ENCODE results near the gene PALB2. TPM values are rescaled to one million over a fixed set of nuclear protein-coding genes. Genes with fewer than 3 reads are reported as not detected.
A peak's percentile ranks its signal among the peaks of the same experiment; 100 is the strongest.

The PALB2 gene
- total RNA-seq, 1 experiment from 2014 or later = 19.7 TPM

DNA sequence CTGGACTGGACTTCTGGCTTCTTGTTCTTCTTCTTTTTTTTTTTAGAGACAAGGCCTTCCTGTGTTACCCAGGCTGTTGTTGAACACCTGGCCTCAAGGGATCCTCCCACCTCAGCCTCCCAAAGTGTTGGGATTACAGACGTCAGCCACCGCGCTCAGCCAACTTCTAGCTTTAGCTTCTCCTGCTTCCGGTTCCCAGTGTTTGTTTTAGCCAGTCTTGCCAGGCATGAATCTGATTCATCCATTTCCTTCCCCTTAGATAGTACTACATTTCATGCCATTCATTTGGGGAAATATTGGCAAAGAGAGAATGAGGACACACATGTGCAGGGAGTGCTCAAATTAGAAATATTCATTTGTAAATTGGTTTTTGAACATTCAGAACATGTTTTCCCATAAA, 32.9 kb downstream of the PALB2 start:
- Histone ChIP-seq H3K36me3 (ENCODE audit: insufficient read depth, low read length) (peaks cover 3% of the 10 kb centered on the region; the same call in 1 of the 2 replicates), H3K9me2 (replicated peaks; ENCODE audit: insufficient read depth, low read length) (no peaks in the 10 kb centered on the region), H3K4me1 (ENCODE audit: low read length) (no peaks in the 10 kb centered on the region), H3K79me2 (ENCODE audit: low read length) (no peaks in the 10 kb centered on the region), H3K9me3 (ENCODE audit: low read length) (no peaks in the 10 kb centered on the region), H3K27ac (ENCODE audit: low read length) (no peak overlapping the region), H3K27me3 (ENCODE audit: low read length) (no peaks in the 10 kb centered on the region), H4K20me1 (ENCODE audit: insufficient read depth, low read depth, low read length) (no peaks in the 10 kb centered on the region), H3K9ac (ENCODE audit: low read length) (no peak overlapping the region), H2AFZ (ENCODE audit: low read length) (no peak overlapping the region), H3K4me2 (ENCODE audit: low read depth, low read length, poor library complexity, severe bottlenecking) (no peak overlapping the region), H3K4me3 (ENCODE audit: low read length) (no peak overlapping the region)
- no peak for DNase-seq

DNA sequence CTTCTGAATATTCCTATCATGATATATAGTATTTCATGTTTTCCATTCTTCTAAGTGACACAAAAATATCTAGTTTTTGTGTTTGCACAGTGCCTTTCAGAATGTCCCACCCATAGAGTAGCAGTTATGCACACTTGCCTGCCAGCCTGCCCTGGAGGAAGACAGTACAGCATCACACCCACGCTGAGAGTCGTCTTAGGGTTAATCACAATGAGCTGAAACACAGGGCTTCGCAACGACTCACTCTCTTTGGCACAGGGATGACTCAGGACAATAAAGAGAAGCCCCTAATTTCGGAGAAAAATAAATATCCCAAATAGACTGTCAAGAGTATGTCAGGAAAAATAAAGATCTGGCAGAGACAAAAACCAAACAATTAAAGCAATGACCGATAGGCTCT, 33.4 kb downstream of the PALB2 start:
- H3K79me2 ChIP-seq (ENCODE audit: low read length) = no peaks in the 10 kb centered on the region
- no peaks in the 10 kb centered on the region for H4K20me1 ChIP-seq (ENCODE audit: insufficient read depth, low read depth, low read length)
- H3K9ac ChIP-seq (ENCODE audit: low read length) = no peak overlapping the region
- DNase-seq = no peak
- H3K27ac ChIP-seq (ENCODE audit: low read length) = no peak overlapping the region
- H2AFZ ChIP-seq (ENCODE audit: low read length) = no peak overlapping the region
- no peaks in the 10 kb centered on the region for H3K27me3 ChIP-seq (ENCODE audit: low read length)
- H3K9me2 ChIP-seq (replicated peaks; ENCODE audit: insufficient read depth, low read length) = no peaks in the 10 kb centered on the region
- no peak overlapping the region for H3K4me3 ChIP-seq (ENCODE audit: low read length)
- no peaks in the 10 kb centered on the region for H3K4me1 ChIP-seq (ENCODE audit: low read length)
- no peaks in the 10 kb centered on the region for H3K9me3 ChIP-seq (ENCODE audit: low read length)
- H3K36me3 ChIP-seq (ENCODE audit: insufficient read depth, low read length) = peaks cover 7% of the 10 kb centered on the region; the same call in 1 of the 2 replicates
- no peak overlapping the region for H3K4me2 ChIP-seq (ENCODE audit: low read depth, low read length, poor library complexity, severe bottlenecking)

DNA sequence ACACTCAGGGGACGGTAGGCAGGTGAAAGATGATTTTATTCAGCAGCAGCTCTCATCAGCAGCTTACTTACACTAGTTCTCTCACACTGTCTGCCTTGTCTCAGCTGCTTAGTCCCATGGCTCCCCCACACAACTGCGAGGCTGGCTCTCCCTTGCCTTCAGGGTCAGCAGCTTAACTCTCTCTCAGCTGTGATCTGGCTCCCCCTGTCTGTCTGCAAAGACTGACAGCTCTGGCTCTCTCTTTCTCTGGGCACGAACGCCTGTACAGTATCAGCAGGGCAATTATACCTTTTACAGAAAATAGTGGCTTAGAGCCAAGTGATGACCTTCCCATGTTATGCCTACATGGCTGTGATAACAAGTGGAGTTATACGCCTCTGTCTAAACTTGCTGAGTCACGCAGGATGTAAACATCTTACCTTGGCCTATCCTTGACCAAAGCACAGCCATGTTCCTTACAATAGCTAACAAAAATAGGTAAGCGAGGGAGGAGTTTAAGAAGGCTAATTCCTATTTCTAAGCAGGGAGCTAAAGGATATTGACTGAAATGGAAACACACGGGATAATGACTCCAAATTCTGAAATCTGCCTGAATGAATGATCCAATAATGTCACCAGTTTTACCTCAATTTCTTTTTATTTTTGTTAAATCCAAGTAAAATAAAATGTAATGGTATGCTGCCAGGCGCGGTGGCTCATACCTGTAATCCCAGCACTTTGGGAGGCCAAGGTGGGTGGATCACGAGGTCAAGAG, 43.9 kb downstream of the PALB2 start:
- H3K79me2 ChIP-seq (ENCODE audit: low read length) = peaks cover 38% of the 10 kb centered on the region
- H3K36me3 ChIP-seq (ENCODE audit: insufficient read depth, low read length) = peaks cover 11% of the 10 kb centered on the region; the same call in 1 of the 2 replicates
- H3K27ac ChIP-seq (ENCODE audit: low read length) = peak overlapping the region; percentile 41; the same call in 1 of the 2 replicates
- H3K27me3 ChIP-seq (ENCODE audit: low read length) = no peaks in the 10 kb centered on the region
- peak overlapping the region; percentile 29; the same call in 1 of the 2 replicates for H3K4me3 ChIP-seq (ENCODE audit: low read length)
- no peaks in the 10 kb centered on the region for H3K9me3 ChIP-seq (ENCODE audit: low read length)
- no peak overlapping the region for H2AFZ ChIP-seq (ENCODE audit: low read length)
- H3K4me1 ChIP-seq (ENCODE audit: low read length) = peaks cover 23% of the 10 kb centered on the region
- H3K9ac ChIP-seq (ENCODE audit: low read length) = peak overlapping the region; percentile 67
- peaks cover 34% of the 10 kb centered on the region for H4K20me1 ChIP-seq (ENCODE audit: insufficient read depth, low read depth, low read length)
- peak overlapping the region; percentile 83 for H3K4me2 ChIP-seq (ENCODE audit: low read depth, low read length, poor library complexity, severe bottlenecking)
- no peaks in the 10 kb centered on the region for H3K9me2 ChIP-seq (replicated peaks; ENCODE audit: insufficient read depth, low read length)
- DNase-seq = peak; percentile 85

DNA sequence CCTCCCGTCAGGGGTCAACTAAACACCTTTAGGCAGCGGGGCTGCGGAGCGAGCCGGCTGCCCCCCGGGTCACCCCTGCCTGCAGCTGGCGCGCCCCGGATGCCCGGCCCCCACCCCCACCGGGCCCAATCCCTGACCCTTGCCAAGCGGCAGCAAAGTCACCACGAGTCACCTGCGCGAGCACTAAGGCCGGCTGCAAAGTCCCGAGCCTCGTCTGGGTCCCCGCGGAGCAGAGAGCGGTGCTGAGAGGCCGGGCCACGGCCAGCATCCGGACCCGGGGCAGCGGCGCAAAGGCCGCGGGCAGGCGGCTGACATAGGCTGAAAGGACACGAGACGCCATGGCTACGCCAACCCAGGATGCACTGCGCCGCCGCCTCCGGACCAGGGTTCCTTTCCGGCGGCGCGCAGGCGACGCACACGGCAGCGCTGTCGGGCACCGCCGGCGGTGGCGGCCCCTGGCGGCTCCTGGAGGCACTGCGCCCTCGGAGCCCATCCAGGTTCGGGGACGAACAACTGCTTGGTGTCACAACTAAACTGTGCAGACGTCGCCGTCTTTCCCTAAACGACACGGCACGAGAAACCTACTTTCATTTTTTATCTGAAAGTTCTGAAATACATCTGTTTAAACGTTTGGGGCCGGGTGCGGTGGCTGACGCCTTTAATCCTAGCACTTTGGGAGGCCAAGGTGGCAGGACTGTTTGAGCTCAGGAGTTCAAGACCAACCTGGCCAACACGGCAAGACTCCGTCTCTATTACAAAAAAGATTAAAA, 45.0 kb downstream of the PALB2 start, which contains the start of gene NDUFAB1:
NDUFAB1 (minus strand) TSS at position 366 of the 770 bp plus-strand sequence; CDS start at position 340, 26 bp downstream.
- Histone ChIP-seq H3K4me1 (ENCODE audit: low read length) (peaks cover 23% of the 10 kb centered on the region), H3K27ac (ENCODE audit: low read length) (peak within 1 kb of the TSS; percentile 72), H3K79me2 (ENCODE audit: low read length) (peaks cover 48% of the 10 kb centered on the region), H3K9me3 (ENCODE audit: low read length) (no peaks in the 10 kb centered on the region), H3K27me3 (ENCODE audit: low read length) (no peaks in the 10 kb centered on the region), H3K36me3 (ENCODE audit: insufficient read depth, low read length) (peaks cover 20% of the 10 kb centered on the region; the same call in 1 of the 2 replicates), H3K4me3 (ENCODE audit: low read length) (peak within 1 kb of the TSS; percentile 100), H4K20me1 (ENCODE audit: insufficient read depth, low read depth, low read length) (peaks cover 42% of the 10 kb centered on the region), H3K9me2 (replicated peaks; ENCODE audit: insufficient read depth, low read length) (no peaks in the 10 kb centered on the region), H3K9ac (ENCODE audit: low read length) (peak within 1 kb of the TSS; percentile 99), H3K4me2 (ENCODE audit: low read depth, low read length, poor library complexity, severe bottlenecking) (peak within 1 kb of the TSS; percentile 83), H2AFZ (ENCODE audit: low read length) (peak within 1 kb of the TSS; percentile 95)
- DNase-seq = peak; percentile 96

DNA sequence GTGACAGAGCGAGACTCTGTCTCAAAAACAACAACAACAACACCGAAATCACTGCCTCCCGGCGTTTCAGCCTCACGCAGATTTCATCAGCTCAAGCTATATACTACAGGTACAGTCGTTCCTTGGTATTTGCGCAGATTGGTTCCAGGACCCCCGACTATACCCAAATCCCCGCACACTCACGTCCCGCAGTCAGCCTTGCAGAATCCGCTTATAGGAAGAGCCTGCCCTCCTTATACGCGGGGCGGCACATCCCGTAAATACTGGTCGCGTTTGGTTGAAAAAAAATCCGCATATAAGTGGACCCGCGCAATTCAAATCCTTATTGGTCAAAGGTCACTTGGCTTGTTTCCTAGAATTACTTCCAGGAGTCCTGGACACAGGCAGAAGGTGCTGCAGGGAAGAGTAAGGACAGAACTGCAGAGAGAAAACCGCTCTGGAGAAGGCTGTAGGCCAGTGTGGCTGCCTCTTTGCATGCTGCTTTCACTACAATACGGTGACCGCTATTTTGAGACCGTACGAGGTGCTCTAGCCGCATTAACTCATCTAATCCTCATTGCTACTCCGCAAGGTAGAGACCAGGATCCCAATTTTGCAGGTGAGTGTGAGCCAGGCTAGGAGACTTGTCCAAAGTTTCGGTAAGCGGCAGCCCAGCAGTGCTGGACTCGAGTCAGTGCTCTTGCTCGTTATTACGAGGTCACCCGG, 45.7 kb downstream of the PALB2 start:
- no peaks in the 10 kb centered on the region for H3K9me3 ChIP-seq (ENCODE audit: low read length)
- peak overlapping the region; percentile 72 for H3K27ac ChIP-seq (ENCODE audit: low read length)
- no peaks in the 10 kb centered on the region for H3K9me2 ChIP-seq (replicated peaks; ENCODE audit: insufficient read depth, low read length)
- no peaks in the 10 kb centered on the region for H3K27me3 ChIP-seq (ENCODE audit: low read length)
- H4K20me1 ChIP-seq (ENCODE audit: insufficient read depth, low read depth, low read length) = peaks cover 46% of the 10 kb centered on the region
- peaks cover 55% of the 10 kb centered on the region for H3K79me2 ChIP-seq (ENCODE audit: low read length)
- DNase-seq = peak; percentile 50
- peak overlapping the region; percentile 88 for H2AFZ ChIP-seq (ENCODE audit: low read length)
- peaks cover 23% of the 10 kb centered on the region for H3K4me1 ChIP-seq (ENCODE audit: low read length)
- H3K4me3 ChIP-seq (ENCODE audit: low read length) = peak overlapping the region; percentile 100
- H3K4me2 ChIP-seq (ENCODE audit: low read depth, low read length, poor library complexity, severe bottlenecking) = peak overlapping the region; percentile 83
- peak overlapping the region; percentile 99 for H3K9ac ChIP-seq (ENCODE audit: low read length)
- H3K36me3 ChIP-seq (ENCODE audit: insufficient read depth, low read length) = peaks cover 27% of the 10 kb centered on the region; the same call in 1 of the 2 replicates

DNA sequence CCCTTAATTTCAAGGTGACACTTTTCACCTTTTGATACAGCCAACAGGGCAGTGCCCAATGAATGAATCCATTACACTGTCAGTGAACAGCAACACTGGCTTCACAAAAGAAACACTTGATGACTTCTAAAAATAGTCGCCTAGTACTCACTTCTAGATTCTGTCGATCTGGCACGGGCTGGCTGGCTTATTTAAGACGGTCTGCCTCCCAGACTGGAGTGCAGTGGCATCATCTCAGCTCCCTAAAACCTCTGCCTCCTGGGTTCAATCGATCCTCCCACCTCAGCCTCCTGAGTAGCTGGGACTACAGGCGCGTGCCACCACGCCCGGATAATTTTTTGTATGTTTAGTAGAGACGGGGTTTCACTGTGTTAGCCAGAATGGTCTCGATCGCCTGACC, 46.9 kb downstream of the PALB2 start:
- Histone ChIP-seq H3K9me3 (ENCODE audit: low read length) (no peaks in the 10 kb centered on the region), H3K79me2 (ENCODE audit: low read length) (peaks cover 67% of the 10 kb centered on the region), H3K36me3 (ENCODE audit: insufficient read depth, low read length) (peaks cover 37% of the 10 kb centered on the region; the same call in 1 of the 2 replicates), H3K9me2 (replicated peaks; ENCODE audit: insufficient read depth, low read length) (no peaks in the 10 kb centered on the region), H2AFZ (ENCODE audit: low read length) (no peak overlapping the region), H3K4me2 (ENCODE audit: low read depth, low read length, poor library complexity, severe bottlenecking) (no peak overlapping the region), H3K27ac (ENCODE audit: low read length) (no peak overlapping the region), H3K4me3 (ENCODE audit: low read length) (no peak overlapping the region; the same call in 1 of the 2 replicates), H3K27me3 (ENCODE audit: low read length) (no peaks in the 10 kb centered on the region), H3K4me1 (ENCODE audit: low read length) (peaks cover 23% of the 10 kb centered on the region), H4K20me1 (ENCODE audit: insufficient read depth, low read depth, low read length) (peaks cover 58% of the 10 kb centered on the region), H3K9ac (ENCODE audit: low read length) (no peak overlapping the region)
- no peak for DNase-seq

DNA sequence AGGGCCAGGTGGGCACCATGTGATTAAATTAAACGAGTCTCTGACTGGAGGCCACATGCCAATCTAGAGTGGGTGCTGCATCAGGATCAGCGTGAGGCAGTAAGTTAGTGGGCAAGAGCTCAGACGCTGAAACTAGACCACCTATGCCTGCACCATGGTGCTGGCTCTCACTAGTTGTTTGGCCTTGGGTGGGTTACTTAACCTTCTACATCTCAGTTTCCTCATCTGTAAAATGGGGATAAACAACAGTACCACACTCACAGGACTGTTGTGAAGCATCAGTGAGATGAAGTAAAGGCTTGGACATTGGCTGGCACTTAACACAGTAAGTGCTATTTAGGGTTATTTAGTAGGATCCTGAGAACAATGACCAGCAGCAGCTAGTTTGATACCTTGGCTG, 50.9 kb downstream of the PALB2 start:
- Histone ChIP-seq H4K20me1 (ENCODE audit: insufficient read depth, low read depth, low read length) (peaks cover 63% of the 10 kb centered on the region), H3K79me2 (ENCODE audit: low read length) (peaks cover 83% of the 10 kb centered on the region), H3K9ac (ENCODE audit: low read length) (no peak overlapping the region), H3K27me3 (ENCODE audit: low read length) (no peaks in the 10 kb centered on the region), H2AFZ (ENCODE audit: low read length) (no peak overlapping the region), H3K9me2 (replicated peaks; ENCODE audit: insufficient read depth, low read length) (no peaks in the 10 kb centered on the region), H3K4me2 (ENCODE audit: low read depth, low read length, poor library complexity, severe bottlenecking) (no peak overlapping the region), H3K4me3 (ENCODE audit: low read length) (no peak overlapping the region), H3K9me3 (ENCODE audit: low read length) (no peaks in the 10 kb centered on the region), H3K36me3 (ENCODE audit: insufficient read depth, low read length) (peaks cover 41% of the 10 kb centered on the region; the same call in 1 of the 2 replicates), H3K4me1 (ENCODE audit: low read length) (peaks cover 11% of the 10 kb centered on the region), H3K27ac (ENCODE audit: low read length) (no peak overlapping the region)
- DNase-seq = no peak
